IPS DF 4.7 (cell line): ENCODE data around the gene STOML1.

ENCODE experiments used
- DNase-seq: peaks from one replicate; pipeline ENCODE4 v3.0.0-alpha.2; 2013; ENCODE audit warnings: low spot score; ENCODE audit errors: extremely low read depth

Gene STOML1

DNA sequence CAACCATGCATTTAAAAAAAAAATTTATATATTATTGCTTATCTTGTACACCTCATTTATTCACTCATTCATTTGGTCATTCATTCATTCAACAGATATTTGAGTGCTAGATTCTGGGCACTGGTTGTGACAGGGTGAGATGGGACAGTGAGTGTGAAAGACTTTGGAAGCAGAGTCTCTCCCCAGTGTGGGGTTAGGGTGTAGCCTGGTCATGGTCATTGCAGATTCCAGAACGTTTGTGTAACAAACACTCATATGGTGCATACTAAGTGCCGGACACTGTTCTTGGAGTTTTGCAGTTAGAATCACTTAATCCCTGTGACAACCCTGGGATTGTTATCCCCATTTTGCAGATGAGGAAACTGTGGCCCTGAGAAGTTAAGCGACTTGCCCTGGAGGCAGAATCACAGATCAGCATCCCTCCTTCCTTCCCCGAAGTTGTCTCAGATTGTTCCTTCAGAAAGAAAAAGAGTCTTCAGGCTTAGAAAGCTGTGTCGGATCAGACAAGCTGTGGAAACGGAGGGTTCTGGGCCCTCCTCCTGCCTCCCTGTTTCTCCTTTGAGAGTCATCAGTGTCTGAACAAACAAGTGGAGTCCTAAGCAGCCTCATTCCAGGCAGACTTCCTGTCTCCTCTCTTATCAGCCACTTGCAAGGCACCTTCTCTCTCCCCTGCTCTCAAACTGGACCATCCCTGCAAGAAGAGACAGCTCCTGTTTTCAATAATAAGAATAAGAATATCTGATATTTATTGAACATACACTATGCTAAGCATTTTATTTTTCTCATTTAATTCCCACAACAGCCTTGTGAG is 59.5 kb downstream of the STOML1 start:
- no peak for DNase-seq

DNA sequence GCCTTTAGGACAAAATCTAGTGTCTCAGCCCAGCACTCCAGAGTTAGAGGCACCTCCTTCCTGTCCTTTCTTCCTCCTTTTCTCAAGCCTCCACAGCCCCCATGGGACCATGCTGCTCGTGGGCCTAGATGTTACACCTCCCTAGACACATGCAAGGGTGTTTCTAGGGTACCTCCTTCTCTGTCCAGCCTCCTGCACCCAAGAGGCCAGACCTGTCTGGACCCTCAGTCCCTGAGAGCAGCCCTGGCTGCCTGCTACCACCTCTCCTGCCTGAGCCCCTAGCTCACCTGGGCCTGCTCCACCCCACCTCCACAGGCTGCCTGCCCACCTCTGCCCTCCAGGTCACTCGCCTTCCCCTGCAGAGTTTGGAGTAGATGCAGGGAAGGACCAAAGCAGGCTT is 60.7 kb downstream of the STOML1 start:
- DNase-seq: no peak

DNA sequence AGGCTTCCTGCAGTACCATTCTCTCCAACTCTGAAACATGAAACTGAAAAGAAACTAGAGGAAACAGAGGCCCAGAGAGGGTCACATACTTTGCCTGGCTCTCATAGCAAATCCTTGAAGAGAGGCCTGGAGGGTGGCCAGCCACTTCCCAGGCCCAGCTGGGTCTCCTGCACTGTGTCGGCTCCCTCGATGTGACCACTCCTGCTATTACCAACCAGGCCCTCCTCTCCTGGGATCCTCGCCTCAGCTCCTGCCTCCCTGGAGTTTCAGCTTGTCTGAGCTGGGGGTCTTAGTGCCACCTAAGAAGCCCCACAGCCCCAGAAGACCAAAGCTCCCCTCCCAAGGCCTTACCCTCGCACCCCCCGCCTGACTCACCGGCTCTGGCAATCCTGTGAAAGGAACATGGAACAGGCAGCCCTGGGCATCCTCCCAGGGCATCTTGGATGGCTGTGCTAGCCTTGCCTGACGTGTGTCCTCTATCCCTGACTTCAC is 61.3 kb downstream of the STOML1 start:
- no peak for DNase-seq

DNA sequence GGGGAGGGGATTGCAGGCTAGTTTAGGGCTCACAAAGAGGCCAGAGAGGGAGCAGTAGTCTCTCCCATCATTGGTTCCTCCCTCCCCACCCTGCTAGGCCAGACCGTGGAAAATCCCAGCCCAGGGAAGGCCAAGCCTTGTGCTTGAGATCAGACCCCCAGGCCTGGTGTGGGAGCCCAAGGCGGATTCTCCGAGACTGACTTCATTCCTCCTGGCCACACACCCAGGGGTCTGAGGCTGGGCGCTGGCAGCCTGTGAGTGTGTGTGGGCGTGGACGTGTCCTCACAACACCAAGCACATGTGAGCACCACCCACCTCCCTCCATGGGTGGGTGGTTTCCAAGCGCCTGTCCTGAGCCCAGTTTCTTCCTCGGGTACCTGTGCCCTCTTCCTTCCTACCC is 61.7 kb downstream of the STOML1 start:
- DNase-seq: no peak

DNA sequence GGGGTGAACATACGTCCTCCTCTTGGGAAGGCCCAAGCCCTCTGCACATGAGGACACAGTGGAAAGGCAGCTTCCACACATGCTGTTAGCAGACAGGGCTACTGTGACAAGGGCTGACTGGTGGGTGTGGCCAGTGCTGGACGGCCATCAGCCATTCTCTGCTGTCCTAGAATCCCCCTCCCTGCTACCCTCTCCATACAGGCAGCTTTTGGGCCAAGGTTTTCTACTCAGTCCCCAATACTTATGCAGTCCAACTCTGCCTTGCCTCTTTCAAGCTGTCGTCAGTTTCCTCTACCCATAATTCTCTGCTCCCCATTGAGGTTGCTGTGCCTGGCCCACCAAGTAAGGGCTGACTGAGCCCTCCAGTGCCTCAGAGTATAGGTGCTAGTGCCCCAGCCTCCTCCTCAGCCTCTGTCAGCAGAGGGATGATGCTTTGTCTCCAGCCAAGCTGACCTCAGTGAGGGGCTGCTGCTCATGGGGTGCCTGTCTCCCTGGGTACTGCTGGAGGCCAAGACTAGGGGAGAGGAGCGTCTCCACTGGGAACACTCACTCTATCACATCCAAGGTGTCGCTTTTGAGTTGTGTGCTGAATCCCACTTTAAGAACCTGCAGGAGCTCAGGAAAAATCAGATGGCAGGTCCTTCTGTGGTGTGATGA is 63.0 kb downstream of the STOML1 start:
- DNase-seq: no peak
